Dedifferentiated amniotic fluid mesenchymal stem cell (primary cell): Measurements from ENCODE around the gene PADI1.
"Not testable (repeated sequence)": the region's sequence is repeated elsewhere in the genome, so short reads cannot be mapped to it uniquely, and the experiment has no call there.

Experiments
- DNase-seq: peaks from one replicate; pipeline ENCODE4 v3.0.0-alpha.2; 2016; ENCODE audit errors: extremely low spot score

PADI1 gene

DNA sequence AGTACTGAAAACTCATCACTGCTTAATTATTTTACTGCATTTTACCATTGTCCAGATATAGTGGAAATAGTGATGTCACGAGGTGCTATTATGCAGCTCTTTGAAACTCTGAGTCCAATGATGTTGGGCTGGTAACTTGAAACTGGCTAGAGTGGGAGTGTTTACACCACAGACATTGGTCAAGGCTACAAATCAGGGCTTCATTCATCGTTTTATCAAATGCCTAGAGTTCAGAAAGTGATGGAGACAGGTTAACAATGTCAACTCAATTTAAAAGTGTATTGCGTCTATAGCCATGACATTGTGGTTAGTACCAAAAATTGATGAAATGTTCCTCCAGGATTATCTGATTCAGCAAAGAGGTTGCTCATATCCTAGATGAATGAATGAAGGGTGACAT, 12.7 kb downstream of the PADI1 start:
- DNase-seq, result no peak

GRCh38 chr1:17218939-17219338, 14.0 kb downstream of the PADI1 start:
- DNase-seq, result no peak

DNA sequence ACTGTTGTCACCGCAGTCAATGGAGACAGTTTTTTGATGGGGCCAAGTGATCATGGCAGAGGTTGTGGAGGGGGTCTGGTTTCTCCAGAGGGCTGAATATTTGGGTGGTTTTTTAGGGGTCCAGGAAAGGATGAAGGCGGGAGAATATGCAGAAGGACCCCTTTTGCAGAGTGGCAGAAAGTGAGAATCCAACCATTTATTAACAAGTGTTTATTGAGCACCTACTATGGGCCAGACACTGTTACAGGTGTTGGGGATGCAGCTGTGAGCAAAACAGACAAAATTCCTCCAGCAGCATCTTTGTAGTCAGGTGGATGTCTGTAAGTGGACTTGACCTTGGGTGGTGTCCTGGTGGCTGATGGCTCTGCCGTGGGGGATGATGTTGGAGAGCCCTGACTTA, 15.4 kb downstream of the PADI1 start:
- DNase-seq, result no peak

DNA sequence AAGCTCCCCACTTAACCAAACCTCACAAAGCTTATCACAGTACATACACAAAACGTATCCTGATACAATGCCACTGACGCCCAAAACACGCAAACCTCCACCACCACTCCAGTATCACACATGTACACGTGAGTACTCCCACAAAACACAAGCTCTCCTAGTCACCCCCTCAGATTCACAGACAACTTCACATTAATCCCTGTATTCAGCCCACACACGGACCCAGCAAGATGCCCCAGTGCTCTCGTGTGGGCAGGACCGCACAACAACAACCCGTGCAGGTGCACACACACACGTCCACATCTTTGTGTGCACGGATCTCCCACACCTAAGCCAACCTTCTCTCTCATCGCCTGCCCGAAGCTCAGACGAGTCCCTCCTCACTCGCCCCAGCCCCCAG, 17.6 kb downstream of the PADI1 start:
- no peak for DNase-seq

DNA sequence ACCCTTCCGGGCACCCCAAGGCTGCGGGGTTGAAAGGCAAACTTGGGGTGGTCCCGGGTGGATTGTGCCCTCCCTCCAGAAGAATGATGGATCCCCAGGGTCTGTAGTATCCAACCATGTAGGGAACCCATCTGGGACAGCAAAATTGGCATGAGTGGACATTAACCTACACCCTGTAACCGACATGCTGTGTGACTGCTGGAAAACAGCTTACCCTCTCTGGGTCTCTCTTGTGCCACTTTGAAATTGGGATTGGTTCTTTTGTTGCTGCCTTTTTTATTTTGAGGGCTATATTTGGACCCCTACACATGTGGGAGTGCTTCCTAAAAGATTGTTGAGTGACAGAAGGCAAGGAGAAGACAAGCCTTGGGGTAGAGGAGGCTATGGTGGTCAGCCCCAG, 19.5 kb downstream of the PADI1 start:
- no peak for DNase-seq

DNA sequence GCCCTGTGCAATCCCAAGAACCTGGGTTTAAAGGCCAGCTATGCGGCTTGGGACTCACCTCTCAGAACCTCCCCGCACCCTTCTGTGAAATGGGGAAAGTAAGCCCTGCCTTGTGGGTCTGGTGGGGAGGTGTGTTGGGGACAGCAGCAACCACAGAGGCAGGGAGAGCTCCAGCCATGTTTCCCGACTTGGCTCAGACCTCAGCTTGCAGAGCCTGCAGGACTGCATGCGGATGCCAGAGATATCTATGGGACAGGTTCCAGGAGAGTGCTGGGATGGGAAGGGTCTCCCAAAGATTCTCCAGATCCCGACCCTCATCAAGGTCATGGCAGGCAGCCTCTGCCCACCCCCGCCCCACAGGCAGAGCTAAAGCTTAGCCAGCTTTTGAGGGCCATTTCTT, 20.2 kb downstream of the PADI1 start:
- no peak for DNase-seq

DNA sequence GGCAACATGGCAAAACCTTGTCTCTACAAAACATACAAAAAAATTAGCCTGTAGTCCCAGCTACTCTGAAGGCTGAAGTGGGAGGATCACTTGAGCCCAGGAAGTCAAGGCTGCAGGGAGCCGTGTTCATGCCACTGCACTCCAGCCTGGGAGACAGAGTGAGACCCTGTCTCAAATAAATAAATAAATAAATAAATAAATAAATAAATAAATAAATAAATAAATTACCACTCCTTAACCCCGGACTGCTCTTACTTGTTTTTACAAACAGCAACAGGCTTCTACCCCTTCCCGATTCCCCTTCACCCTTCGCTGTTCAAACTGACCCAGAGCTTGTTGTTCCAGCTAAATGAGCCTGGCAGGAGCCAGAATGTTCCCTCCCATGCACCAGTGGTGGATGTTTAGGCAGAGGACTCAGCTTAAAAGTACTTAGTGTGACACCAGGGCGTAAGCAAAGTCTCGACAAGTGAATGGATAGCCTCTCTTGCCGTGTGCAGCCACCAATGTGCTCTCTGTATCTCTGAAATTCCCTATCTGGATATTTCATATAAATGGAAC, 22.5 kb downstream of the PADI1 start:
- no peak for DNase-seq

DNA sequence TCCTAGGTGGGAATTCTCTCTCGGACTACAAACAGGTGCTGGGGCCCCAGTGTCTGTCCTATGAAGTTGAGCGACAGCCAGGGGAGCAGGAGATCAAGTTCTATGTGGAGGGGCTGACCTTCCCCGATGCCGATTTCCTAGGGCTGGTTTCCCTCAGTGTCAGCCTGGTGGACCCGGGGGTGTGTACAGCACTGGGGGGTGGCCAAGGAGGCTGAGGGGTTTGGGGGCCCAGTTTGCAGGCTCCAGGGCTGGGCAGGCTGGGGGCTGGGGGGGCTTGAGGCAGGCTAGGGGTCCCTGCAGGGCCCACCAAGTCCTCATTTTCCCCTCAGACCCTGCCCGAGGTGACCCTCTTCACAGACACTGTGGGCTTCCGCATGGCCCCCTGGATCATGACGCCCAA, 23.7 kb downstream of the PADI1 start:
- DNase-seq, result no peak

DNA sequence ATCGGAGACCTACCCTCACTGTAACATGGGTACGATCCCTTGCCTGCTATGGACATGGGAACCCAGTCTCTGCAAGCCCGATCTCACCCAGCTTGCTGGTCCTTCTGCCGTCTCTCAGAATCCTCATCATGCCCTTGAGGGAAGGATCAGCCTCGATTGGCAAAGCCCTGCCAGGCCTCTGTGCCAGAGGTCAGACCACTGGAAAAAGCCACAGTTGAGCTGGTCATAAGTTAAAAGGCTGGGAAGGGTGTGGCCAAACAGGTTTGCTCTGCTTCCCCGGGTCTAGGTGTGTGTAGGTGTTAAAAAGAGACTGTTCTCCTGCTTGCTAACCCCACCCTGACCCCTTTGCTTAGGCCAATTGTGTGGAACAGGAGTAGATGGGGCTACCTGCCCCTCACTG, 24.5 kb downstream of the PADI1 start:
- DNase-seq, result no peak

DNA sequence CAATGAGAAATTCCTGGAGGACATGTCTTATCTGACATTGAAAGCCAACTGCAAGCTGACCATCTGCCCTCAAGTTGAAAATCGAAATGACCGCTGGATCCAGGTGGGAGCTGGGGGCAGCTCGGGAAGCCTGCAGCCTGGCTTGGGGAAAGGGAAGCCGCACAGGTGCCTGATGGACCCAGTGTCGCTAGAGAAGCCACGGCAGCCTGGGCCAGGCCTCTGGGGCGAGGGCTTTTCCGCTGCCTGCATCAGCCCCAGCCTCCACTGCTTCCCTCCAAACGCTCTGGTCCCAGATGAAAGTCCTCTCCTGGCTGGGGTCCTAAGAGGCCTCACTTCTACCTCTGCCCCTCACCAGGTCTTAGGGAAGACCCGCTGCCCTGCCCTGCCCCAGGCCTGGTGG, 25.2 kb downstream of the PADI1 start:
- no peak for DNase-seq

- no peak for DNase-seq
Observed at GRCh38 chr1:17230671-17231310, 25.9 kb downstream of the PADI1 start.

DNA sequence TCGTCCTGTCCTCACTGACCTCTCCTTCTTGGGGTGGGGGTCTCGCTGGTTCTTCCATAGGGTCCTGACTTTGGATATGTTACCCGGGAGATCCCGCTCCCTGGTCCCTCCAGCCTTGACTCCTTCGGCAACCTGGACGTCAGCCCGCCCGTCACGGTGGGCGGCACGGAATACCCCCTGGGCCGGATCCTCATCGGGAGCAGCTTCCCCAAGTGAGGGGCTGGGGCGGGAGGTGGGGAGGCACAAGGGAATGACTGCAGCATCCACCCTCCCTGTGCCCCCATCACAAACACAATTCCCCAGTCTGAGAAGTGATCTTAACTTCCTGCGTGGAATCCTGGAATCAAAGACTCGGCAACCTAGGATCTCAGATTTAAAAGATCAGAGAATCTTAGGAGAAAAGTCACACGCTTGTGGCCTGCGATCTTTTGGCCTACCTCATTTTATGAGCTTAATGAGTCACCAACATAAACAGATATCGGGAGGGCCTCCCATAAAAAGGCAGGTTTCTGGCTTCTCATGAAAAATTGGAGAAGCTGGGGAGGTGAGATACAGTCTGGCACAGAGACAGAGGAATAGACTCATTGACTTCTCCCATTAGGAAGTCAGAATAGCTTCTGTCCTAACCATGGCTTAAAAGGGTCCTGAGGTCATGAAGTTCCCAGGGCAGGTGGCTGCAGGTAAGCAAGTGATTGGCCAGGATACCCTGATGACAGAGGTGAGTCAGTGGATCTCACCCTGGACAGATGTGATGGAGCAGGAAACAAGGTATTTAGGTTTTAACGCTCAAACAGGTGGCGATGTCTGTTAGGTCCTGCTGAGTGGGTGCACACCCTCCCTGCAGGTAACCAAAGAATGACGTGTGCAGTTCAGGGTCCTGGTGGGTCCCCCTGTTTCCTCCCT, 28.1 kb downstream of the PADI1 start:
- DNase-seq, result peak; percentile 46

DNA sequence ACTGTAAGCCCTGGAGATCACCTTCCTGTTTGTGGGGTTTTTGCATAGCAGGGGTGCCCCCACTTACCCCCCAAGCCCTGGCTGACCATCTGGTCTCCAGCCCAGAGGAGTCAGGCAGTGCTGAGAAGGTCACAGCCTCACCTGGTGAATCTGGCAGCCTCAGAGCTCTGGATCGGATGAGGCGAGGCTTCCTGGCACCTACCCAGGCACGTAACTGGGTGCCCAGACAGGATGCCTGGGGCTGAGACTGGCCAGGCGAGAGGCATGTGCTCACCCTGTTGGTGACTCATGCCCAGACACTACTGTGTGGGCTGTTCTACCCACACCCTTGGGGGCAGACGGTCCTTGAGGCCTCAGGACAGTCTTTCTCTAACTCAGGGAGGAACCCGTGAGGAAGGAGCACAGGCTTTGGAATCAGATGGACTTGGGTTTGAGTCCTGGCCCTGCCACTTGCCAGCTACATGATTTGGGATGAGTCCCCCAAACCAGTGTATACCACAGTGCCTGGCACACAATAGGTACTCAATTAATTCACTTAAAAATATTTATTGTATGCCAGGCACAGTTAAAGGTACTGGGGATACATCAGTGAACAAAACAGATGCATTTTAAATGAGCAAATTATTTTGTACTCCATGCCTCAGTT, 28.9 kb downstream of the PADI1 start:
- DNase-seq, result peak; percentile 81

- no peak for DNase-seq
Observed at GRCh38 chr1:17234405-17234804, 29.5 kb downstream of the PADI1 start.

- no peak for DNase-seq
Observed at GRCh38 chr1:17235135-17235885, 30.4 kb downstream of the PADI1 start.

- peak; percentile 84 for DNase-seq
Observed at GRCh38 chr1:17236779-17237560, 32.0 kb downstream of the PADI1 start.

DNA sequence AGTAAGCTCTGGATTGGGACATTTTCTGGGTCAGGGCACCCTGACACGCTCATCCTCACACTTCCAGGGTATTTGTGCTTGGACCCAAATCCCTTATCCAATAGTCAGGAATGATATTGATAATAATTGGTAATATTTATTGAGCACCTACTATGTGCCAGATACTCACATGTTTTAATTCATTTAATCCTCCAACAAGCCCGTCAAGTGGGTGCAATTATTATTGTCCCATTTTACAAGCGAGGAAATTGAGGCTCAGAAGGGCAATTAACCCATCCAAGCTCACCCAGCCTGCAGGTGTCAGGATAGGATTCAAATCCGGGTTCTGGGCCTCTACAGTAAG, 32.6 kb downstream of the PADI1 start:
- no peak for DNase-seq

DNA sequence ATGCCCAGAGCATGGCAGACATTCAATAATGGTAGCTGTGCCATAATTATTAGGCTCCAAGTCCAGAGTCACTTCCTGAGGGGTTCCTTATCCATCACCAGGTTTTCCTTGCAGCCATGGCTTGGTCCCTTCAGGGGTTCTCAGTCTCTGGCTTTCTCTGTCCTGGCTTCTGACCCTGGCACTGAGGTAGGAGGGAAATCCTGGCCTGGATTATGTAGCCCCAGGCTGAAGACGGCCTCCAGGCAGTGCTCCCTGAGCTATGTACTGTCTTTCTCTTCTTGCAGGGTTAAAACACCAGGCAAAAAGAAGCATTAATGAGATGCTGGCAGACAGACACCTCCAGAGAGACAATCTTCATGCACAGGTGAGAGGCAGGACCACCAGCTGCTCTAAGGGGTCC, 34.5 kb downstream of the PADI1 start:
- DNase-seq, result peak; percentile 42

DNA sequence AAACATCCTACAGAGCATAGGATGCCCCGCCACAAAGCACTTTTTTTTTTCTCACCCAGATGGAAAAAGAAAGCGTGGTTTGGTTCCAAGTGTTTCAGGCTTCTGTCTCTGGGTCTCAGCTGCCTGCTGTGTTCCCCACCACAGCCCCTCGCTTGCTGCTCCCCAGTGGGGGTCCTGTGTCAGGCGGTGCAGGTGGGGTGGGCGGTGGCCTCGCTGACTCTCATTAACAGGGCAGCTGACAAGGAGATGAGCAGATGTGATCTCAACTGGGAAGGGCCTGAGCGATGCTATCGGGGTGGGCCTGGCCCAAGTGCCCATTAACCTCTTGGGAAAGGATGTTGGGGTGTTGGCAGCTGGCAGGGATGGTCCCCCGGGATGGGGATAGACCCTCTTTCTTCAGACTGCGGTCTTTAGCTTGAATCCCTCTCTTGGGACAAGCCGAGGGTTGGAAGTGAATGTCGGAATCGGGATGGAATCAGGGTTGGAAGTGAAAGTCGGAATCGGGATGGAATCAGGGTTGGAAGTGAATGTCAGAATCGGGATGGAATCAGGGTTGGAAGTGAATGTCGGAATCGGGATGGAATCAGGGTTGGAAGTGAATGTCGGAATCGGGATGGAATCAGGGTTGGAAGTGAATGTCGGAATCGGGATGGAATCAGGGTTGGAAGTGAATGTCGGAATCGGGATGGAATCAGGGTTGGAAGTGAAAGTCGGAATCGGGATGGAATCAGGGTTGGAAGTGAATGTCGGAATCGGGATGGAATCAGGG, 36.3 kb downstream of the PADI1 start:
- not testable (repeated sequence) for DNase-seq

DNA sequence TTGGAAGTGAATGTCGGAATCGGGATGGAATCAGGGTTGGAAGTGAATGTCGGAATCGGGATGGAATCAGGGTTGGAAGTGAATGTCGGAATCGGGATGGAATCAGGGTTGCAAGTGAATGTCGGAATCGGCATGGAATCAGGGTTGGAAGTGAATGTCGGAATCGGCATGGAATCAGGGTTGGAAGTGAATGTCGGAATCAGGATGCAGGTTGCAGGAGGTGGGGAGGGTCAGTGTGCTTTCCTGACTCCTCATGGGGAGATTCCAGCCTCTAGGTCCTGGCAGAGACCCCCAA, 36.8 kb downstream of the PADI1 start:
- not testable (repeated sequence) for DNase-seq

DNA sequence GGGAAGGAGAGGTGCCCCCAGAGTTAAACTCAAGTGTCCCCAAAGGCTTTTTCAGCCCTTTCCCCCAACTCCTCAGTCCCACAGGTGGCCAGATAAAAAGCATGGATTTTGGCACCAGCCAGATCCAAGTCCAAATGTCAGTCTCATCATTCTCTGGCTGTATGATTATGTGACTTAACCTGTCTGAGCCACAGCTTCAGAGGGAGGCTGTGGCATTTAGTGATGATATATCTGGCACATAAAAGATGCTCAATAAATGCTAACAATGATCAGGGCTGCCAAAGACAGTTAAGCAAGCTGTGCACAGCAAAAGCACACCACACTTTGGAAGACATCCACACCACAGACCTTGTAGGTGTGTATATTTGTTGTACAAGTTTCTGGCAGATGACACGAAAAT, 38.3 kb downstream of the PADI1 start:
- no peak for DNase-seq
